ENCODE measurements around the gene CDS2. TPM values are rescaled to one million over a fixed set of nuclear protein-coding genes. Genes with fewer than 3 reads are reported as not detected.
A peak's percentile ranks its signal among the peaks of the same experiment; 100 is the strongest.

Gene CDS2
- total RNA-seq, 1 experiment from 2014 or later = 26.3 TPM

DNA sequence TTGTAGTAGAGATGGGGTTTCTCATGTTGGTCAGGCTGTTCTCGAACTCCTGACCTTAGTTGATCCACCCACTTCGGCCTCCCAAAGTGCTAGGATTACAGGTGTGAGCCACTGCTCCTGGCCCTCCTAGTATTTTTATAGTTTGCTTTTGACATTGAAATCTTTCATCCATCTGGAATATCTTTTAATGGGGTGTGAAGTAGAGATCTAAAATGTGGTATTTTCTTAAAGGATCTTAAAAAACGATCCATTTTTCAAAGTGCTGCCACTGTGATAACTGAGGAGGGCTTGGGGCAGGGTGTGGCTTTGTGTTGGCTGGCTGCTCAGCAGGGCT is 23.1 kb downstream of the CDS2 start:
- Mint-ChIP-seq H3K27me3 (ENCODE audit: insufficient read depth, unreplicated experiment) (no peaks in the 10 kb centered on the region), H3K36me3 (ENCODE audit: insufficient read depth, unreplicated experiment) (no peaks in the 10 kb centered on the region), H3K4me1 (ENCODE audit: insufficient read depth, unreplicated experiment) (peaks cover 25% of the 10 kb centered on the region), H3K4me3 (ENCODE audit: unreplicated experiment) (no peak overlapping the region), H3K9me3 (ENCODE audit: unreplicated experiment) (no peaks in the 10 kb centered on the region), H3K27ac (ENCODE audit: low read depth, unreplicated experiment) (no peak overlapping the region)
- no peak for DNase-seq (ENCODE audit: unreplicated experiment)
- intact Hi-C loops (cut with micrococcal nuclease) = no loop called here
- TF ChIP-seq, protein P1, sequence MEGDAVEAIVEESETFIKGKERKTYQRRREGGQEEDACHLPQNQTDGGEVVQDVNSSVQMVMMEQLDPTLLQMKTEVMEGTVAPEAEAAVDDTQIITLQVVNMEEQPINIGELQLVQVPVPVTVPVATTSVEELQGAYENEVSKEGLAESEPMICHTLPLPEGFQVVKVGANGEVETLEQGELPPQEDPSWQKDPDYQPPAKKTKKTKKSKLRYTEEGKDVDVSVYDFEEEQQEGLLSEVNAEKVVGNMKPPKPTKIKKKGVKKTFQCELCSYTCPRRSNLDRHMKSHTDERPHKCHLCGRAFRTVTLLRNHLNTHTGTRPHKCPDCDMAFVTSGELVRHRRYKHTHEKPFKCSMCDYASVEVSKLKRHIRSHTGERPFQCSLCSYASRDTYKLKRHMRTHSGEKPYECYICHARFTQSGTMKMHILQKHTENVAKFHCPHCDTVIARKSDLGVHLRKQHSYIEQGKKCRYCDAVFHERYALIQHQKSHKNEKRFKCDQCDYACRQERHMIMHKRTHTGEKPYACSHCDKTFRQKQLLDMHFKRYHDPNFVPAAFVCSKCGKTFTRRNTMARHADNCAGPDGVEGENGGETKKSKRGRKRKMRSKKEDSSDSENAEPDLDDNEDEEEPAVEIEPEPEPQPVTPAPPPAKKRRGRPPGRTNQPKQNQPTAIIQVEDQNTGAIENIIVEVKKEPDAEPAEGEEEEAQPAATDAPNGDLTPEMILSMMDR (IDR thresholded peaks at IDR 0.05; ENCODE audit: unreplicated experiment) = no peak
- POLR2A ChIA-PET = no interaction called here
- BruUV-seq (replicated peaks) = no TSS peak
- CTCF ChIA-PET = interaction anchor here (0.7 kb wide), 3 partner anchors 8 to 738 kb away, joined by 3 read pairs; no protein-coding TSS in a partner anchor

DNA sequence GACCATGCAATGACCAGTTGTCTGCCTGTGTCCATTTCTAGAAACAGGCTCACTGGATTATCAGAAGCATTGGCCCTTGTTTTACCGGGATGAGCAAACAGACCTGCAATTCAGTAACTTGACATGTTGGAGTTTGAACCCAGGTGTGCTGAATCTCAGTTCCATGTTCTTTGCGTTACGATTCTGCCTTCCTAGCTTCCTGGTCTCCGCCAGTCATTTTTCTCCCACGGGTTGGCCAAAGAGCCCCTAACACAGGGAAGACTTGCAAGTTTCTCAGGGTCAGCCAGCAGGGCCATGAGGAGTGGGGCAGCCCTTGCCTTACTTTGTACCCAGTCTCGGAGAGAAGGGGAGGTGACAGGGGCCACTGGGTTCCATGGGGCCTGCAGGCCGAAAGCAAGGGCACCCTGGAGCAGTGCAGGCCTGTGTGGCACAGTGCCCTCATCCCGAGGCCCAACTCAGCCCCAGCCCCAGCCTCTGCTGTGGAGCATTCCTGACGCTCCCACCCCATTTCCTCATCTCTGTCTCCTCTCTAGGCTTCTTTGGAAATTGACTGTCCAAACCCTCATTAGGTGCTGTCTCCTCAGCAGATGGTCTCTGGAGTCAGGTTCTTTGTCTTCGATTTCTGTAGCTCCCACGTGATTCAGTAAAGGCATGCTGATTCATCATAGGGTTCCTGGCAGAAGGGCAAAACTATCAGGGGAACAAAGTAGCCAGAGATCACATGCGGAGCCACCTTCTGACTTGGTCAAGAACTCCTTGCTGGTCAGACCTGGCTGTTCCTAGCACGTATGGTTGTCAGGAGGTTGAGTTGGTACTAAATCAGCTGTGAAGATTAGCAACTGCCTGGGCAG is 23.6 kb downstream of the CDS2 start:
- Mint-ChIP-seq H3K27ac (ENCODE audit: low read depth, unreplicated experiment) (peak overlapping the region; percentile 11), H3K36me3 (ENCODE audit: insufficient read depth, unreplicated experiment) (no peaks in the 10 kb centered on the region), H3K27me3 (ENCODE audit: insufficient read depth, unreplicated experiment) (no peaks in the 10 kb centered on the region), H3K4me3 (ENCODE audit: unreplicated experiment) (no peak overlapping the region), H3K9me3 (ENCODE audit: unreplicated experiment) (no peaks in the 10 kb centered on the region), H3K4me1 (ENCODE audit: insufficient read depth, unreplicated experiment) (peaks cover 25% of the 10 kb centered on the region)
- intact Hi-C loops (cut with micrococcal nuclease) = no loop called here
- TF ChIP-seq, protein P1 (IDR thresholded peaks at IDR 0.05; ENCODE audit: unreplicated experiment) = no peak
- DNase-seq (ENCODE audit: unreplicated experiment) = peak; percentile 47
- CTCF ChIA-PET = interaction anchor here (0.7 to 1.0 kb wide), 4 partner anchors 8 to 737 kb away, joined by 3 read pairs; no protein-coding TSS in a partner anchor
- POLR2A ChIA-PET = interaction anchor here (1.2 kb wide), 2 partner anchors 24 to 35 kb away, joined by 3 read pairs; partner anchors contain the start of gene CDS2
- no TSS peak for BruUV-seq (replicated peaks)

DNA sequence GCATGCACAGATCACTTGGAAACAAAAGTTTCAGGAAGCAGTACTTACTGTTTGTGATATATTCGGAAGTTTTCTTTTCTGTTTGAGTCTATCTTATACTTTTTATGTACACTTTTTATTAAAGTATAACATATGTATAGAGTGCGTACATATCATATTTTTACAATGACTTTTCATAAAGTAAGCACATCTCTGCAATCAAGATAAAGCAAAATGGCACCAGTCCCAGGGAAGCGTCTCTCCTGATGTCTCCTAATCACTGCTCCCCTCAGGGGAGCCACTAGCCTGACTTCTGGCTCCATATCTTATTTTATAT is 26.3 kb downstream of the CDS2 start:
- no peak for DNase-seq (ENCODE audit: unreplicated experiment)
- BruUV-seq (replicated peaks) = no TSS peak
- no peak overlapping the region for H3K27ac Mint-ChIP-seq (ENCODE audit: low read depth, unreplicated experiment)
- H3K9me3 Mint-ChIP-seq (ENCODE audit: unreplicated experiment) = no peaks in the 10 kb centered on the region
- no peak overlapping the region for H3K4me3 Mint-ChIP-seq (ENCODE audit: unreplicated experiment)
- no peaks in the 10 kb centered on the region for H3K36me3 Mint-ChIP-seq (ENCODE audit: insufficient read depth, unreplicated experiment)
- no peaks in the 10 kb centered on the region for H3K27me3 Mint-ChIP-seq (ENCODE audit: insufficient read depth, unreplicated experiment)
- intact Hi-C loops (cut with micrococcal nuclease) = no loop called here
- ChIA-PET POLR2A (interaction anchor here (0.6 to 1.5 kb wide), 3 partner anchors 26 to 34 kb away, joined by 3 to 7 read pairs (median 4); partner anchors contain the start of gene CDS2), CTCF (interaction anchor here (0.8 to 6.0 kb wide), 3 partner anchors 27 to 191 kb away, joined by 3 to 48 read pairs (median 39); partner anchors contain the start of gene CDS2)
- peaks cover 38% of the 10 kb centered on the region for H3K4me1 Mint-ChIP-seq (ENCODE audit: insufficient read depth, unreplicated experiment)
- TF ChIP-seq, protein P1 (IDR thresholded peaks at IDR 0.05; ENCODE audit: unreplicated experiment) = no peak

DNA sequence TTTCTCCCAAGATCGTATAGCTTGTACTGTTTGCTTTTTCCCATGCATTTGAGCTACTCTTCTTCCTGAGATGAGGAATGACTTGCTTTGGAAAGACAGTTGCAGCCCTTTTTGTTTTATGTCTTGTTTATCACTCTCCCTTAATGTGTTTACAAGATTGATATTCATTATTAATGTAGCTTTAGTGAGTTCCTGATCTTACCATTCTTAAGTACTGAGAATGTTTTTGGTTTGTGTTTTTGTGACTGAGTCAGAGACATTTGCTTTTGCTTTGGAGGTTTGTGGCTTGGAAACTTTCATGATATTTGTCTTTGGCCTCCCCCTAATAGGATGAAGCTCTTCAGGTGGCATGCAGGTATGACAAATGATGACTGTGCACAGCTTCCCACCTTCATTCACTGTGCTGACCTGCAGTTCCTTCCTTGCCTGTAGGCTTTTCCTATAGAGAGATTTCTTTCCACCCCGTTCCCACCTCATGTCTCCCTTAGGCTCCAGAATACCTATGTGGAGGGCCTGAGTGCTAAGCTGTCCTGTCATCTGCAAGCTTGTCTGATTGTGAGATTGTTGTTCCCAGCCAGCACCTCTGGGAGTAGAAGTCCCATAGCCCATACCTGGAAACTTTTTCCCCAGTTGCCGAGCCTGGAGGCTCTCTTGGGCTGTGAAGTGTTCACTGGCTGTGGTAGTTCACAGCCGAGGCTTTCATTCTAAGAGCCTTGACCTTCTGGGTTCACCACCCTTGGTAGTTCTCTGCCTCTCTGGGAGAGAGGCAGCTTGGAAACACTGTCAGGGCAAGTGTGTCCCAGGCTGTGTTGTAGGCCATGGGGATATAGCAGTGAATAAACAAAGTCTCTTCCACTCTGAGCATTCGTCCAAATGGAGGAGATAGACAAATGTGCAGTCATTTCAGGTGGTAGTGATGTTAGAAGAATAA is 27.1 kb downstream of the CDS2 start:
- H3K4me3 Mint-ChIP-seq (ENCODE audit: unreplicated experiment) = no peak overlapping the region
- no peaks in the 10 kb centered on the region for H3K36me3 Mint-ChIP-seq (ENCODE audit: insufficient read depth, unreplicated experiment)
- peak overlapping the region; percentile 27 for H3K27ac Mint-ChIP-seq (ENCODE audit: low read depth, unreplicated experiment)
- peak; percentile 34 for DNase-seq (ENCODE audit: unreplicated experiment)
- intact Hi-C loops (cut with micrococcal nuclease) = no loop called here
- no peaks in the 10 kb centered on the region for H3K27me3 Mint-ChIP-seq (ENCODE audit: insufficient read depth, unreplicated experiment)
- TF ChIP-seq, protein P1 (IDR thresholded peaks at IDR 0.05; ENCODE audit: unreplicated experiment) = no peak
- ChIA-PET POLR2A (interaction anchor here (0.6 to 1.5 kb wide), 5 partner anchors 12 to 36 kb away, joined by 3 to 7 read pairs (median 4); partner anchors contain the start of gene CDS2), CTCF (interaction anchor here (0.5 to 6.0 kb wide), 6 partner anchors 26 to 857 kb away, joined by 3 to 48 read pairs (median 3); partner anchors contain the start of gene CDS2)
- BruUV-seq (replicated peaks) = no TSS peak
- H3K9me3 Mint-ChIP-seq (ENCODE audit: unreplicated experiment) = no peaks in the 10 kb centered on the region
- peaks cover 35% of the 10 kb centered on the region for H3K4me1 Mint-ChIP-seq (ENCODE audit: insufficient read depth, unreplicated experiment)

All from MCF 10A (cell line).